Body of pancreas (tissue), 4 donors: ENCODE results near the gene STK26.

Experiments used
- POLR2A ChIP-seq, 3 donors: fragments of 450-650 bp; IDR thresholded peaks; one replicate each; pipeline ENCODE4 v1.6.1; 2016; ENCODE audit warnings: antibody characterized with exemption in 3 of 3, mild to moderate bottlenecking in 2 of 3
- TF ChIP-seq, protein P1 (sequence below), 7 experiments: fragments of 450-650 bp in 4 of 7; fragments of 200-600 bp in 3 of 7; sonication (generic) in 3 of 7; IDR thresholded peaks; one replicate each; pipeline ENCODE4 v1.5.1; 2016 to 2019; ENCODE audit warnings: antibody characterized with exemption in 7 of 7

DNA sequence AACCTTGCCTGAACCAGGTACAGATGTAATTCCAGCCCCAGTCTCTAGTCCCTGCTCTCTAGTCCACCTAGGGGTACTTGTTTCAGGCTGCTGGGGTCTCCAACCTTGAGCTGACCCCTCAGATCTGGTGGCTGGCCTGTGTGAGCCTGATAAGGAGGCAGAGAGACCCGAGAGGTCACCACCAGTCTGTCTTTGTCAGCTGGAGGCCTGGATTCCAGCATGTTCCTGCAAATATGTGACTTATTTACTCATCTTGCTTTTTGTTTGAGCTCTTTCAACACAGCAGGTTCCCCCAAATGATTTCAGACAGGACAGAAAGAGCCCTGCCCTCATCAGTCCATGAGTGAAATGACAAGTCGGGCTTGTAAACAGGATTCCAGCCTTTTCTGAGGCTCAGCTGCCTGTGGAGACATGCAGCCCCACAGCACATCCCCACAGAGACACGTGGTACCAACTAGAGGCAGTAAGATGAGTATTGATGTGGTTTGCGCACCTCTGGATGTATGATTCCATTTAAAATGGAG is 37.5 kb upstream of the STK26 start:
- TF ChIP-seq, protein P1, sequence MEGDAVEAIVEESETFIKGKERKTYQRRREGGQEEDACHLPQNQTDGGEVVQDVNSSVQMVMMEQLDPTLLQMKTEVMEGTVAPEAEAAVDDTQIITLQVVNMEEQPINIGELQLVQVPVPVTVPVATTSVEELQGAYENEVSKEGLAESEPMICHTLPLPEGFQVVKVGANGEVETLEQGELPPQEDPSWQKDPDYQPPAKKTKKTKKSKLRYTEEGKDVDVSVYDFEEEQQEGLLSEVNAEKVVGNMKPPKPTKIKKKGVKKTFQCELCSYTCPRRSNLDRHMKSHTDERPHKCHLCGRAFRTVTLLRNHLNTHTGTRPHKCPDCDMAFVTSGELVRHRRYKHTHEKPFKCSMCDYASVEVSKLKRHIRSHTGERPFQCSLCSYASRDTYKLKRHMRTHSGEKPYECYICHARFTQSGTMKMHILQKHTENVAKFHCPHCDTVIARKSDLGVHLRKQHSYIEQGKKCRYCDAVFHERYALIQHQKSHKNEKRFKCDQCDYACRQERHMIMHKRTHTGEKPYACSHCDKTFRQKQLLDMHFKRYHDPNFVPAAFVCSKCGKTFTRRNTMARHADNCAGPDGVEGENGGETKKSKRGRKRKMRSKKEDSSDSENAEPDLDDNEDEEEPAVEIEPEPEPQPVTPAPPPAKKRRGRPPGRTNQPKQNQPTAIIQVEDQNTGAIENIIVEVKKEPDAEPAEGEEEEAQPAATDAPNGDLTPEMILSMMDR (IDR thresholded peaks at IDR 0.05) = no peak
- TF ChIP-seq POLR2A (IDR thresholded peaks at IDR 0.05) = no peak
